Fibroblast of the conjunctiva (primary cell): ENCODE results near the gene RGMA.

Source experiments
- DNase-seq: peaks from one replicate; pipeline ENCODE4 v3.0.0-alpha.2; 2010; ENCODE audit warnings: low read depth

RGMA gene

DNA sequence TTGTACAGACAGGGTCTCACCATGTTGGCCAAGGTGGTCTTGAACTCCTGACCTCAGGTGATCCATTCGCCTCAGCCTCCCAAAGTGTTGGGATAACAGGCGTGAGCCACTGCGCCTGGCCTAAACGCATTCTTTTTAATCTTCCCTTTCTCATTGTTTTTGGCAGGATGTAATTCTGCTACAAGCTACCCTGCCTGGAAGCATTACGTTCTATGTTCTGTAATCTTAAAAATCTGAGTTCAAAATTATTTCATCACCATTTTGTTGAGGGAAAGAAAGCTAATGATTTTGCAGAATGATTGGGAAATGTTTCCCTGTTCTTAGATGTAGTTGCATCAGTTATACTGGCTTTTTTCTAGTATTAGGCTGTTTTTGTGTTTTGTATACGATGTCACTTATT, 71.5 kb downstream of the RGMA start:
- DNase-seq: peak; percentile 60

DNA sequence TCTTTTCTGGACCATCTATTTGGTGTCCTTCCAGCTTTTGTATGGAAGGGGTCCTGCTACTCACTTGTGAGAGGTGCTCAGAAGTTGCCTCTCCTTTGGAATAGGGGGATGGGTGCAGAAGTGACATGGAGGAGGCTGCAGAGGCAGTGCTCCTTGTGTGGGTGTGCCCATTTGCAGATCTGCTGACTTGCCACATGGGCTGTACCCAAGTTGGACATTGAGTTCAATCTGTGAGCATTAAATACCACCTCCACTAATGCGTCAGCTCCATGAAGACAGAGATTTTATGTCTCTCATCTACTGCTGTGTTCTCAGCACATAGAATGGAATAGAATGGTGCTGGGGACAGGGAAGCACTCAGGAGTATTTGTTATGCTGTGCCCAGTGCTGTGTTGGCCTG, 76.2 kb downstream of the RGMA start:
- DNase-seq: no peak

DNA sequence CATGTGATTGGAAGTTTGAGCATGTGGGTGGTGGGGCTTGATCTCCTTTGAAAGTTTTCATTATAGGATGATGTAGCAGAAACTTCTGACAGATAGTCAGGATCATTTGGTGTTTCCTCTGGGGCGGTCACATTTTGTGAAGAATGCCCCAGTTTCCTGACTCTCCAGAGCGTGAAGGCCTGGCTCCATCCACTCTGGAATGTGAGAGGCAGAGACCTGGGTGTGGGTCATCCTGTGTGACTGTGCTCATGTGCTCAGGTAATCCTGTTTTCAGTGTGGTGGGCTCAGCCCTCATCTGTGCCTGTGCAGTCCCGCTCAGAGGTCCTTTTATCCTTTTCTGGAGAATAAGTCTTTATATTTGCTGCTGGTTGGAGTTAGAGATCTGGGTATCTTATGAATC, 81.0 kb downstream of the RGMA start:
- no peak for DNase-seq

- no peak for DNase-seq
Measured at GRCh38 chr15:93005133-93005532, 83.9 kb downstream of the RGMA start.

DNA sequence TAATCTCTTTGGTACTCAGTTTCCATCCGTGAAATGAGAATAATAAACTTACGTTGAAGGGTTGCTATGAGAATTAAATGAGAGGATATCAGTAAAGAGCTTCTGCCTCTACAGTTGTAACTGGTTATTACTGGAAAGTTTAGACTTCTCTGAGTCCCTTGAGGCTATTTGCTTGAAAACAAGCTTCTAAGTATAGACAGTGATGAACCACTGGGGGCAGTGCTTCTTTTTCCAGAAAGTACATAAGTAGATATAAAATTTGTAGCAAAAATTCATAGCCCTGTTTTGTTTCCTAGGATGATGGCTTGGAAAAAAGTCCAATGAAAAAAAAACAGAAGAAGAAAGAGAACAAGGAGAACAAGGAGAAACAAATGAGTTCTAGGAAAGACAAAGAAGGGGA, 87.1 kb downstream of the RGMA start:
- DNase-seq: no peak

GRCh38 chr15:93001156-93001555, 87.9 kb downstream of the RGMA start:
- DNase-seq: no peak

GRCh38 chr15:92997821-92998220, 91.2 kb downstream of the RGMA start:
- no peak for DNase-seq

DNA sequence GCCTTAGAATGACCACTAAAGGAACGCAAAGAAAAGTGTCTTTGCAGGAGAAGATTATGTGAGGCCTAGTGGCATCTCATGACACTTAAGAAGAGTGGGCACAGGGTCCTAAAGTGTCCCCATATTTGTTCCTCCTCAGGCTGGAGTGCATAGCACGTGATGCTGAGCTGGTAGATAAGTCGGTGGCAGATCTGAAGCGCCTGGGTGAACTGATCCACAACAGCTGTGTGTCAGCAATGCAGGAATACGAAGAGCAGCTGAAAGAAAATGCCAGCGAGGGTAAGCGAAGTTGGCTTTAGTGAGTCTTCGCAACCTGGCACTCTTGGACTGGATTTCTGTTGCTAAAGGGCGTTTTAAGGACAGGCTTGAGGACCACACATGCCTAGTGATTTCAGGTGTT, 96.3 kb downstream of the RGMA start:
- no peak for DNase-seq

GRCh38 chr15:92990031-92990430, 99.0 kb downstream of the RGMA start:
- DNase-seq: no peak

DNA sequence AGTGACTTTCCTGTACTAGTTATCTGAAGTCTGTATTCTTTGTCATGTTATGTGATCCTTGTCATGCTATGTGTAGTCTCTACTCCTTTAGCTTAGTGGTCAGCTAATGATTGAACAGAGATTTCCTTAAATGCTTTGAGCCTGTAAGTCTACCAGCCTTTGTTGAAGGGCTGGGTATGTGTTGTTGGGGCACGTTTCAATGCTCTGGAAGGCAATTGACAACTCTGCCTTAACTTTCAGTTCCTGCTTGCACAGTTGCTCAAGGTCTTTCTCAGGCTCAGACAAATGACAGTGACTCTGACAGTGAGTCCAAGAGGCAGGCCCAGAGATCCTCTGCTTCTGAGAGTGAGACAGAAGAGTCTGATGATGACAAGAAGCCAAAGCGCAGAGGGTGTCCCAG, 99.5 kb downstream of the RGMA start:
- DNase-seq: no peak
